Measurements from ENCODE around the gene TMEM200A.

- no peak for TF ChIP-seq POLR2A (IDR thresholded peaks at IDR 0.05; ENCODE audit: low read depth, low read length)
- no peak for TF ChIP-seq CTCF (IDR thresholded peaks at IDR 0.05; ENCODE audit: extremely low read depth in 1 of 2, insufficient read depth in 1 of 2, low read depth in 1 of 2, low read length in 2 of 2)
- no peak for TF ChIP-seq JUN (IDR thresholded peaks at IDR 0.05; ENCODE audit: borderline replicate concordance, insufficient read depth, insufficient read length, low read depth)
- no peak for TF ChIP-seq POLR2AphosphoS5 (IDR thresholded peaks at IDR 0.05; ENCODE audit: insufficient read depth, low read depth, low read length)
- TF ChIP-seq EZH2 (IDR thresholded peaks at IDR 0.05; ENCODE audit: borderline replicate concordance, low read depth, low read length, severe bottlenecking), result no peak
- no peak for TF ChIP-seq MYC (IDR thresholded peaks at IDR 0.05; ENCODE audit: low read depth, low read length)
These were observed 91.8 kb downstream of the TMEM200A start for GRCh38 chr6:130457605-130458004.

Measured in endothelial cell of umbilical vein (primary cell).